ENCODE results near the gene FAM43B. TPM values are rescaled to one million over a fixed set of nuclear protein-coding genes. Genes with fewer than 3 reads are reported as not detected.

Gene FAM43B
- total RNA-seq, 4 donors from 2014 or later: 0.09 to 0.10 TPM; not detected in 2

GRCh38 chr1:20555758-20556120 is 3.4 kb downstream of the FAM43B start:
- DNase-seq (no peak), ATAC-seq (no peak)
- Histone ChIP-seq H3K4me3 (no peak overlapping the region), H3K4me1 (peaks cover 0 to 9% of the 10 kb centered on the region in 2 donors), H3K9me3 (no peaks in the 10 kb centered on the region), H3K27me3 (peaks cover 8 to 32% (median 16%) of the 10 kb centered on the region in 3 donors), H3K27ac (no peak overlapping the region), H3K36me3 (no peaks in the 10 kb centered on the region)
- TF ChIP-seq CTCF (IDR thresholded peaks at IDR 0.05 in 4 of 5, conservative IDR thresholded peaks at IDR 0.05 in 1 of 5): no peak
- no peak for TF ChIP-seq POLR2A (IDR thresholded peaks at IDR 0.05)
- intact Hi-C loops (cut with DNase I; ENCODE audit: low total_unique reads) (no loop called here), in situ Hi-C loops (cut with MboI; ENCODE audit: low sequenced_read_pairs in 4 of 4) (no loop called here)

GRCh38 chr1:20558191-20558590 is 5.8 kb downstream of the FAM43B start:
- H3K27me3 ChIP-seq: peaks cover 2 to 8% (median 5%) of the 10 kb centered on the region in 3 donors
- H3K4me3 ChIP-seq: no peak overlapping the region
- ATAC-seq (no peak), DNase-seq (peak in 1 of 2 donors; percentile 18)
- no peaks in the 10 kb centered on the region for H3K36me3 ChIP-seq
- intact Hi-C loops (cut with DNase I; ENCODE audit: low total_unique reads): no loop called here
- in situ Hi-C loops (cut with MboI; ENCODE audit: low sequenced_read_pairs in 4 of 4): no loop called here
- no peaks in the 10 kb centered on the region for H3K9me3 ChIP-seq
- TF ChIP-seq POLR2A (IDR thresholded peaks at IDR 0.05) (no peak), CTCF (IDR thresholded peaks at IDR 0.05 in 4 of 5, conservative IDR thresholded peaks at IDR 0.05 in 1 of 5) (no peak)
- no peaks in the 10 kb centered on the region for H3K4me1 ChIP-seq
- no peak overlapping the region for H3K27ac ChIP-seq

GRCh38 chr1:20560966-20561365 is 8.6 kb downstream of the FAM43B start:
- in situ Hi-C loops (cut with MboI; ENCODE audit: low sequenced_read_pairs in 4 of 4): no loop called here
- Histone ChIP-seq H3K27me3 (peaks cover 0 to 3% (median 3%) of the 10 kb centered on the region in 3 donors), H3K4me1 (no peaks in the 10 kb centered on the region)

GRCh38 chr1:20565234-20565633 is 12.9 kb downstream of the FAM43B start:
- Histone ChIP-seq H3K27ac (no peak overlapping the region), H3K4me3 (no peak overlapping the region), H3K27me3 (peaks cover 0 to 3% (median 0%) of the 10 kb centered on the region in 3 donors), H3K9me3 (no peaks in the 10 kb centered on the region), H3K4me1 (no peaks in the 10 kb centered on the region), H3K36me3 (no peaks in the 10 kb centered on the region)
- TF ChIP-seq POLR2A (IDR thresholded peaks at IDR 0.05) (no peak), CTCF (IDR thresholded peaks at IDR 0.05 in 4 of 5, conservative IDR thresholded peaks at IDR 0.05 in 1 of 5) (no peak)
- in situ Hi-C loops (cut with MboI; ENCODE audit: low sequenced_read_pairs in 4 of 4): no loop called here
- DNase-seq: no peak
- intact Hi-C loops (cut with DNase I; ENCODE audit: low total_unique reads): no loop called here
- ATAC-seq: no peak

More at GRCh38 chr1:20560966-20561365, 8.6 kb downstream of the FAM43B start:
- DNase-seq: no peak
- H3K4me3 ChIP-seq: no peak overlapping the region
- ATAC-seq: no peak
- TF ChIP-seq CTCF (IDR thresholded peaks at IDR 0.05 in 4 of 5, conservative IDR thresholded peaks at IDR 0.05 in 1 of 5) (no peak), POLR2A (IDR thresholded peaks at IDR 0.05) (no peak)
- no peaks in the 10 kb centered on the region for H3K36me3 ChIP-seq
- no peak overlapping the region for H3K27ac ChIP-seq
- H3K9me3 ChIP-seq: no peaks in the 10 kb centered on the region
- intact Hi-C loops (cut with DNase I; ENCODE audit: low total_unique reads): no loop called here

GRCh38 chr1:20569523-20570098 is 17.2 kb downstream of the FAM43B start:
- Histone ChIP-seq H3K9me3 (no peaks in the 10 kb centered on the region), H3K36me3 (no peaks in the 10 kb centered on the region), H3K4me1 (no peaks in the 10 kb centered on the region), H3K4me3 (no peak overlapping the region), H3K27me3 (no peaks in the 10 kb centered on the region), H3K27ac (no peak overlapping the region)
- TF ChIP-seq CTCF (IDR thresholded peaks at IDR 0.05 in 4 of 5, conservative IDR thresholded peaks at IDR 0.05 in 1 of 5) (no peak), POLR2A (IDR thresholded peaks at IDR 0.05) (no peak)
- ATAC-seq (no peak), DNase-seq (no peak)
- intact Hi-C loops (cut with DNase I; ENCODE audit: low total_unique reads) (no loop called here), in situ Hi-C loops (cut with MboI; ENCODE audit: low sequenced_read_pairs in 4 of 4) (no loop called here)

All from gastrocnemius medialis (tissue), 4 donors.